GM19468 (cell line): ENCODE results near the gene OLFM3.

ENCODE experiments used
- ATAC-seq: cut with Tn5 transposase; IDR thresholded peaks from one replicate; pipeline ENCODE4 v1.9.1; 2021; ENCODE audit warnings: mild to moderate bottlenecking, moderate library complexity, moderate number of reproducible peaks; ENCODE audit not compliant: unreplicated experiment; ENCODE audit errors: extremely low read depth

The OLFM3 gene

GRCh38 chr1:101996825-101997465, at the start of gene OLFM3:
Gene OLFM3 (minus strand): TSS chr1:101996926.
- no peak for ATAC-seq

GRCh38 chr1:102045752-102046151, 49.0 kb upstream of the OLFM3 start:
- ATAC-seq: no peak

- peak; percentile 78 for ATAC-seq
Measured at GRCh38 chr1:102032534-102032933, 35.8 kb upstream of the OLFM3 start.

- ATAC-seq: no peak
Measured at GRCh38 chr1:102019530-102019929, 22.8 kb upstream of the OLFM3 start.

- ATAC-seq: no peak
Measured at GRCh38 chr1:102015728-102016127, 19.0 kb upstream of the OLFM3 start.

GRCh38 chr1:102002057-102002456, 5.3 kb upstream of the OLFM3 start:
- no peak for ATAC-seq

GRCh38 chr1:101995984-101996745, 561 bp downstream of the OLFM3 start:
- no peak for ATAC-seq

GRCh38 chr1:101993710-101994109, 3.0 kb downstream of the OLFM3 start:
- ATAC-seq: no peak

GRCh38 chr1:101992821-101993575, 3.7 kb downstream of the OLFM3 start:
- ATAC-seq: no peak

- no peak for ATAC-seq
Measured at GRCh38 chr1:101980974-101981373, 15.8 kb downstream of the OLFM3 start.

GRCh38 chr1:101977266-101977665, 19.5 kb downstream of the OLFM3 start:
- no peak for ATAC-seq

- ATAC-seq: no peak
Measured at GRCh38 chr1:101976161-101976560, 20.6 kb downstream of the OLFM3 start.

GRCh38 chr1:101975371-101975770, 21.4 kb downstream of the OLFM3 start:
- no peak for ATAC-seq

GRCh38 chr1:101974599-101975274, 22.0 kb downstream of the OLFM3 start:
- ATAC-seq: no peak

- no peak for ATAC-seq
Measured at GRCh38 chr1:101971304-101971703, 25.4 kb downstream of the OLFM3 start.

- ATAC-seq: no peak
Measured at GRCh38 chr1:101967871-101968270, 28.9 kb downstream of the OLFM3 start.

- no peak for ATAC-seq
Measured at GRCh38 chr1:101965341-101965740, 31.4 kb downstream of the OLFM3 start.

GRCh38 chr1:101964708-101965107, 32.0 kb downstream of the OLFM3 start:
- ATAC-seq: no peak

- no peak for ATAC-seq
Measured at GRCh38 chr1:101960142-101960541, 36.6 kb downstream of the OLFM3 start.

- no peak for ATAC-seq
Measured at GRCh38 chr1:101959456-101959855, 37.3 kb downstream of the OLFM3 start.

GRCh38 chr1:101957771-101958170, 39.0 kb downstream of the OLFM3 start:
- ATAC-seq: no peak
